Activated effector memory CD4-positive, alpha-beta T cell treated with anti-CD3 and anti-CD28 coated beads, Interleukin-2, amount 50 U/mL, for 16 hours (primary cell): ENCODE data around the gene PEX7.
"Not testable (repeated sequence)": the region's sequence is repeated elsewhere in the genome, so short reads cannot be mapped to it uniquely, and the experiment has no call there.

Source experiments
- DNase-seq: peaks from one replicate; pipeline ENCODE4 v3.0.0-alpha.2; 2020

The PEX7 gene

DNA sequence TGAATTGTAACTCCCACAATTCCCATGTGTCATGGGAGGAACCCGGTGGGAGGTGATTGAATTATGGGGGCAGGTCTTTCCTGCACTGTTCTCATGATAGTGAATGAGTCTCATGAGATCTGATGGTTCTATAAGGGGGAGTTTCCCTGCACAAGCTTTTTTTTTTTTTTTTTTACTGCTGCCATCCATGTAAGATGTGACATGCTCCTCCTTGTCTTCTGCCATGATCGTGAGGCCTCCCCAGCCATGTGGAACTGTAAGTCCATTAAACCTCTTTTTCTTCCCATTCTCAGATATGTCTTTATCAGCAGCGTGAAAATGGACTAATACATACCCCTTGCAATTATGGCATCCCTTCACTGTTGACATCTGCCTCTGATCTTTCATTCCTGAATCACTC lies 82.1 kb downstream of the PEX7 start:
- DNase-seq, result not testable (repeated sequence)

DNA sequence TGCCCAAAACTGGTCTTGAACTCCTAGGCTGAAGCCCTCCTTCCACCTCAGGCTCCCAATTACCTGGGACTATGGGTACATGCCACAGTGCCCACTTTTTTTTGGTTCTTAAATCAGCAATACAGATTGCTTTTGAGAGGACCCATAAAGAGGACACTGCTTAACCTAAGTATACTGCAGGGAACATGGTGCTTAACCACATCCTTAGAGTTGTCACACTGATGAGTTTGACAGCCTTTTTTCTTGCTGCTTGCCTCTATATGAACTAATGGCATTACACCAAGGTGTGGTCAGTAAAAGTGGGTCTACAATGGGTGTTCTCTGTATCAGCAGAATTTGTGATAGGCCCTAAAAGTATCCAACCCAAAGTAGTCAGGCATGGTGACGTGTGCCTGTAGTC lies 92.6 kb downstream of the PEX7 start:
- no peak for DNase-seq

DNA sequence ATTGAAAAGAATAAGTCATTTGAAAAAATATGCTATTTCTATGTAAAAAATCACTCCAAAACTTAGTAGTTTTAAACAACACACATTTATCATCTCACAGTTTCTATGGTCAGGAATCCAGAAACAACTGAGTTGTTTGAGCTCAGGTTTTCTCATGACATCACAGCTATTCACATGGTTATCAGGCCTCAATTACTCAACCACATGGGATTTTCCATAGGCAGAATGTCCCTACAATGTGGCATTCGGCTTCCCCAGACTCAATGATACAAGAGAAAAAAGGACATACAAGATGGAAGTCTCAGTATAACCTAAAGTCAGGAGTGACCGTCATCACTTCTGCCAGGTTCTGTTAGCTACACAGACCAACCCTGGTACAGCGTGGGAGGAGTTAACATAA lies 96.3 kb downstream of the PEX7 start:
- DNase-seq, result no peak

DNA sequence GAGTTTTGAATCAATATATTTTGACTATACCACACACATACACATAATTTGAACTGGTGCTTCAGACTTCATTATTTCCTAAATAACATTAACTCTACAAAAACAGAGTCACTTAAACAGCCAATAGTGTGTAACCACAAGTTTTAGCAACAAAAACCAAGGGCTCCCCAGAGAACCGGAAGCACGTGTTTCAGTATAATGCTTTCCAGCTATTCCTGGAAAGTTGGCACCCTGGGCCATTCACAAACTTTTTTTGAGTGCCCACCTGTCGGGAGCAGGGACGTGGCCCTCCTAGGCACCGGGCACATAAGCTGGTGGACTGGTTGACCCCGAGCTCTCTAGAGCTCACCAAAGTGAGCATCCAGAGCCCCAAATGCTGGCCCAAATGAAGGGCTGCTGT lies 97.8 kb downstream of the PEX7 start:
- no peak for DNase-seq

DNA sequence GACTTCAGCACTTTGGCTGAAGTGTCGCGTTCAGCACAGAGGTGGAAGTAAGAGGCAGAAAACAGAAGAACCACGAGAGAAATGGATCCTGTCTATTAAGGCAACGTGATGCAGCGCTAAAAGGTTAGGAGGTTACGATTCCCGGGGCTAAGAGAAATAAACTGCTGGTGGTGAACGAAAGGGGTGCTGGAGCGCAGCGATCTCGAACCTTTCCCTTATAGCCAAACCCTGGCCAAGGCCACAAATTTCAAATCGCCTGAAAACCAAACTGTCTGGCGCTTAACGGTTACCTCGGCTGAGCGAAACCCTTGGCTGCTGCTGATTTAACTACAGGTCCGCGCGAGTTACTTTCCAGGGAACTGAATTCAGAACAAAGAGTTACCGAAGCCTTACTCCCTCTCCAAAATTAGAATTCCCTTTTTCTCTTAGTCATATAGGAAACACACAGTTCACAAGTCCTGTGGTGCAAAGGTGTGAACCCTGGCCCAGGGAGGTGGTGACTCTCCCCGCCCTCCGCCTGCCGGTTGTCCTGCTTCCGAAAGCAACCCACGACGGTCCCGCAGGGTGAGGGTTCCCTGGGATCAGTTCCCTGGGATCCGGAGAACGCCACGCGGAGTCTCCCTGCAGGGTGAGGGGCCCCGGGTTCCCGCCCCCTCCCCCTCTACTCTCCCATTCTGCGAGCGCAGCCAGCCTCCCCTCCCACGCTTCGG lies 98.4 kb downstream of the PEX7 start:
- no peak for DNase-seq

DNA sequence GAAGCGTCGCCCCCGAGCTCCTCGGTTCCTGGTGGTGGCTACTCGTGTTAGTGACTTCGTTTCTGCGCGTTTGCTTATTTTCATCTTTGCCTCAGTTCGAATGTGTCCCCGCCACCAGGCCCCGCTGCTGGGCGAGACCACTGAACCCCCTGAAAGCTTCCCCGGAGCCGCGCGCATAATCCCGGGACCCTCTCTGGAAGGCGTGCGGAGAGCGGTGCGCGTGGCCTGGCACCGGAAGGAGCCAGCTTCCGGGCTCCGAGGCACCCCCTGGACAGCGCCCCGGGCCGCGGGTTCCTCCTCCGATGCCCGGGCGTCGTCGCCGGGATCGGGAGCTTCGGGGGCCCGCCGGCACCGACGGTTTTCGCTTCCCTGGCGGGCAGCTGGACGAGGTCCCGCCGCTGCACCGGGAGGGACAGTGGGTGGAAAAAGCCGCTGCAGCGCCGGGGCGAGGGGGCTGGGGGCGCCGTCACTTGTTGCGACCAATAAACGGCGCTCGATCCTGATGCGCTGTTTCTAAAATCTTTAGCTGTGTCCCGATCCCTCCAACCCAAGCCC lies 99.1 kb downstream of the PEX7 start:
- no peak for DNase-seq

DNA sequence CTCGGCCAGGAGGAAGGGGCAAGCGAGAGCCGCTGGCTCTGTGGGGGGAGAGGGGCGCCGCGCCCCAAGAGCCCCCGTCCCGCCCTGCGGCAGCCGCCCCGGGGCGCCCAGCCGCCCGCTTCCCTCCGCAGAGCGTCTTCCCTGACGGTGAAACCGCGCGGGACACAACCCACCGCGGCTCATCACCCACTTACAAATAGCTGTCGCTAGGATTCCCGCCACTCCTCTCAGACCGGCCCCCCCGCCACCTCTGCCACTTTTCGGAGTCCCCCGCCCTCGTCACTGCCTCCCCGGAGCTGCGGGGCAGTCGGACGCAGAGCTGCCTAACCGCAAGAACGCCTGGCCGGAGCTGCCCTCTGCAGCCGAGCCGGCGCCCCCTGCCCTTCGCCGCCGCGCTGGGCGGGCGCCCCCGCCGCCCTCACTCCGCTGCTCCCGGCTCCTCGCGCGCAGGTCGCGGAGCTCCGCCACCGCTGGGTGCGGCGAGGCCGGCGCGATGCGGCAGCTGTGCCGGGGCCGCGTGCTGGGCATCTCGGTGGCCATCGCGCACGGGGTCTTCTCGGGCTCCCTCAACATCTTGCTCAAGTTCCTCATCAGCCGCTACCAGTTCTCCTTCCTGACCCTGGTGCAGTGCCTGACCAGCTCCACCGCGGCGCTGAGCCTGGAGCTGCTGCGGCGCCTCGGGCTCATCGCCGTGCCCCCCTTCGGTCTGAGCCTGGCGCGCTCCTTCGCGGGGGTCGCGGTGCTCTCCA lies 99.7 kb downstream of the PEX7 start, which contains the start of gene SLC35D3:
Gene SLC35D3 (plus strand): TSS at position 366 of the 749 bp plus-strand sequence. CDS start 128 bp downstream, at position 494.
- DNase-seq, result no peak

DNA sequence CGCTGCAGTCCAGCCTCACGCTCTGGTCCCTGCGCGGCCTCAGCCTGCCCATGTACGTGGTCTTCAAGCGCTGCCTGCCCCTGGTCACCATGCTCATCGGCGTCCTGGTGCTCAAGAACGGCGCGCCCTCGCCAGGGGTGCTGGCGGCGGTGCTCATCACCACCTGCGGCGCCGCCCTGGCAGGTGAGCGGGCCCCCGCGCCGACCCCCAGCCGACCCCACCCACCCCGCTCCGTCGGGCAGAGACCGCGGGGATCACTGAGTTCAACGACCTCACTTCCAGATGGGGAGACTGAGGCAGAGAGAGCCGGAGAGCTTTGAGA lies 100.3 kb downstream of the PEX7 start:
- no peak for DNase-seq

DNA sequence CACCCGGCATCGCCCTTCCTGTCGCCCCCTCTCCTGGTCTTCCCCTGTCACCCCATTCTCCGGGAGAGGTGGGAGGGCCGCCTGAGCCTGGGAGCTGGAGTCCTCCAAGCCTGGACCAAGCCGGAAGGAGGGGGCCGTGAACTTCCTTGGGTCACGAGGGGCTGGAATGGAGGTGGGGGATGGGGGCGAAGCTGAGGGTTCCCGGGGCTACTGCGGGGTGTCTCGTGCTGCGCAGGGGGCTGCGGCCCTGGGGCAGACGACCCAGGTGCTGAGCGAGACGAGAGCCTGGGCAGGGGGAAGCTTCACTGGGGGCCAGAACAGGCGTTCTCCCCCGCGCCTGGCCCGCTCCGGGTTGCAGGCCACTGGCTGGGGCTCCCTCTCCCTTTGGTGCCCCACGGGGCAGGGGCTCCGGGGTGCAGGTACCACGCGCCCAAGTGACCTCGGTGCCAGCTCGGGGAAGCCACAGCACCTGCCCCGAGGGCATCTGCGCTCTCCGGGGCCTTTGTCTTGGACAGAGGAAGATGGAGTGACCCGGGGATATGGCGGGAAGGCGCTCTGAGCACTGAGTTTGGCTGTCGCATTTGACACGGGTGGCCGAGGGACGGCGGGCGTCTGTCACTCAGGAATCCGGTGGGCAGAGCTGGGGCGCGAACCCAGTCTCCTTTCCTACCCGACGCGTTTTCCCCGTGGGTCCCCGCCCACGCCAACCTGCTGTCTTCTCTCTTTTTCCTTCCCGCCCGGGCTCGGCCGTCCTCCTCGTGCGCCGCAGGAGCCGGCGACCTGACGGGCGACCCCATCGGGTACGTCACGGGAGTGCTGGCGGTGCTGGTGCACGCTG lies 100.9 kb downstream of the PEX7 start:
- no peak for DNase-seq

DNA sequence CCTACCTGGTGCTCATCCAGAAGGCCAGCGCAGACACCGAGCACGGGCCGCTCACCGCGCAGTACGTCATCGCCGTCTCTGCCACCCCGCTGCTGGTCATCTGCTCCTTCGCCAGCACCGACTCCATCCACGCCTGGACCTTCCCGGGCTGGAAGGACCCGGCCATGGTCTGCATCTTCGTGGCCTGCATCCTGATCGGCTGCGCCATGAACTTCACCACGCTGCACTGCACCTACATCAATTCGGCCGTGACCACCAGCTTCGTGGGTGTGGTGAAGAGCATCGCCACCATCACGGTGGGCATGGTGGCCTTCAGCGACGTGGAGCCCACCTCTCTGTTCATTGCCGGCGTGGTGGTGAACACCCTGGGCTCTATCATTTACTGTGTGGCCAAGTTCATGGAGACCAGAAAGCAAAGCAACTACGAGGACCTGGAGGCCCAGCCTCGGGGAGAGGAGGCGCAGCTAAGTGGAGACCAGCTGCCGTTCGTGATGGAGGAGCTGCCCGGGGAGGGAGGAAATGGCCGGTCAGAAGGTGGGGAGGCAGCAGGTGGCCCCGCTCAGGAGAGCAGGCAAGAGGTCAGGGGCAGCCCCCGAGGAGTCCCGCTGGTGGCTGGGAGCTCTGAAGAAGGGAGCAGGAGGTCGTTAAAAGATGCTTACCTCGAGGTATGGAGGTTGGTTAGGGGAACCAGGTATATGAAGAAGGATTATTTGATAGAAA lies 101.7 kb downstream of the PEX7 start:
- no peak for DNase-seq

DNA sequence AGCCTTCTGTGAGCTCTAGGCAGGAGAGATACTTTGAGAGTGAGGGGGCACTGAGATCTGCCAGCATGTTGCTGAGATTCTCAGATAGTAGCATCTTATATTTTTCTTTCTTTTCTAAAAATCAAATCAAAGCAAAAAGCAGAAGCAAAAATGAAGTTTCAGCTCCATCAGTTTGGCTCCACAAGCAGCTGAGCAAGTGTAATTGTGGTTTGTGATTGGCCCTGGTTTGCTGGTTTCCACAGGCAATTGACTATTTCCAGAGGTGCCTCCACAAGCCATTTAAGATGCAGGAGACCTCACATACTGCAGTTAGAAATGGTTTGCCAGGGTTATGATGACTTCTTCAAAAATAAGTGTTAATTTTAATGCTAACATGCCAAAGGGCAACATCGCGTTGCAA lies 104.0 kb downstream of the PEX7 start:
- no peak for DNase-seq

DNA sequence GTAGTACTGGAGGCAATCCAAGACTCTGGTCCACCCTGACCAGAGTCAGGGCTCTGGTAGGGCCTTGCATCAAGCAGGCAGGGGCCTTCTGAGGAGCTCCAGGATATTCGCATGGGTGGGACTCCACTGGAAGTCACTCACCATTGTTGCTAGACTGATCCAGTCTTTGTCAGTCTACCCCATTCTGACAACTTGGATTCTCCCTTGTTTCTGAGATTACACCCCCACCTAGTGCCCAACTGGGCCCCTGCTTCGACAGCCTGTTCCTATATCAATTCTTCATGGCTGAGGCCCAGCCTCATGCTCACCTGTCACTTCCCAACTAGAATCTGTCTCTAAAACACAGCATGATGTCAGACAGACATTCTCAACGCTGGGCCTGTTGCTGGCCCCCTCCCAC lies 104.9 kb downstream of the PEX7 start:
- DNase-seq, result no peak

DNA sequence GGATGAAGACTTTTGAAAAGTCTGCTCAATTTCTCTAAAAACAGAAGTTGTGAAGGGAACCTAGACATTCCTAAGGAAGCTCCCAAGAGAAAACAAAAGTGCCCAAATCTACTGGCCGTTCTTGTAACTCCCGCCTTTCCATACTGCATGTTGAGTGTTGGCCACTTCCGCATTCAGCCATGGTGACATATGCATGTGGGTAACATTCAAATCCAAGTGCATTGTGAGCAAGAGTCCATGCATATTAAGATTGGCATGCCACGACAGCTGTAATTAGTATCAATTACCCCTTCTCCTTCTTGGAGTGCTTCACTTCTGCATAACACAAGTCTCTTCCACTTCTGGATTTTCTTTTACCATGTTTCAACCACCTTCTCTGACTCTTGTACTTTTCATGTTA lies 108.1 kb downstream of the PEX7 start:
- DNase-seq, result no peak

DNA sequence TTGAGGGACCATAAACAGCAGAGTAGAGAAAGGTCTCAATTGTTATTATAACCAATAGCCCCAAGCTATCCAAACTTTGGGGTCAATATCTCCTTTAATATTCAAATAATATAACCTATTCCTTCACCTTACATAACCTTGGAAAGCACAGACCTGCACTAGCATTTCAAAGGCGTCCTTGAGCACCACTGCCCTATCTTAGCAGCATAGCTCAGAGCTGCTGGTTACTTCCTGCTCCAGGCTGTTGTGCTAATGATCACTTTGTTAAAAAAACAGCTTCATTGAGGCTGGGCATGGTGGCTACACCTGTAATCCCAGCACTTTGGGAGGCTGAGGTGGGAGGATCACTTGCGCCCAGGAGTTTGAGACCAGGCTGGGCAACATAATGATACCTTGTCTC lies 110.2 kb downstream of the PEX7 start:
- no peak for DNase-seq

DNA sequence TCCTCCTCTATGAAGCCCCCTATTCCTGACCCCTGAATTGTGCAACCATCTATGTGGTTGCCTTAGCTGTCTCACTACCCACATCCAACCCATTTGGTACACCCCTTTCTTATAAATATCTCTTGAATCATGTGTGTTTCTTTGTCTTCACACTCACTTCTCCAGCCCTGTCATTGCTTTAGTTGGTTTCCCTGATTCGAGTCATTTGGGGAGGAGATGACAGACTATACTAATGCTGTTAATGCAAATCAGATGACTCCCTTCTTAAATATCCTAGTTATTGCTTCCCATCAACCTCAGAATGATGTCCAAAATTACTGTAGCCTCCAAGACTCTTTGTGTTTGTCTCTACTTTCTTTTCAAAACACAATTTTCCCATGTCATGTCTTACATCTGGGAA lies 122.7 kb downstream of the PEX7 start:
- DNase-seq, result no peak

DNA sequence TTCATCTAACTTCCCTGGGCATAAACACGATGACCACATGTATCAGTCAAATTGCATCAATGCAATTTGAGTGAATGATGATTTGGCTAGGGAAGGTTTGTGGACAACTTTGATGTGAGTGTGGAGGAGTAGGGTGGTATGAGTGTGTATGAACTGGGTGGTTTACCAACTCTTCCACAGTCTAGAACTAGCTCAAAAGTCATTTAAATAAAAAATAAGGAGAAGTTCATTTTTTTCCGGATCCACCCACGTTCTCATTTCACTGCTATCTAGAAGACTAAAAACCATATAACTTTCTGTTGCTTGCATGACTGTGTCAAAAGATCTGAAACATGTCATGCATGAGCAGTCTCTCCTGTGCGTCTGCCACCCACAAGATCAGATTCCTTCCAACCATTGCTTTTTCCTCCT lies 123.3 kb downstream of the PEX7 start:
- DNase-seq, result no peak

DNA sequence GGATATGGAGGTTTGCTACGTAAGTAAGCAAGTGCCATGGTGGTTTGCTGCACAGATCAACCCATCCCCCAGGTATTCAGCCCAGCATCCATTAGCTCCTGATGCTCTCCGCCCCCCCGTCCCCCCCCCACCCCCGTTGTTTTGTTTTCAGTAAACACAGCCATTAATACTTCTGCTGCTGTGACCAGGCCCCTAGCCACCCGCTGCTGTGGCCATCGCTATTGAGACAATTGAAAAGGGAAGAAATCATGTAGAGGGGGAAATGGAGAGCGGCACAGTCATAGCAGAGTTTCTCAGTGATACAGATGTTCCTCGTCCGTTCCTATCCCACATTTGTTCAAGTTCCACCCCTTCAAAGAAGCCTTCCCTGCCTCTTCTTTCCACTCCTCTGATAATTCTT lies 124.6 kb downstream of the PEX7 start:
- DNase-seq, result no peak

DNA sequence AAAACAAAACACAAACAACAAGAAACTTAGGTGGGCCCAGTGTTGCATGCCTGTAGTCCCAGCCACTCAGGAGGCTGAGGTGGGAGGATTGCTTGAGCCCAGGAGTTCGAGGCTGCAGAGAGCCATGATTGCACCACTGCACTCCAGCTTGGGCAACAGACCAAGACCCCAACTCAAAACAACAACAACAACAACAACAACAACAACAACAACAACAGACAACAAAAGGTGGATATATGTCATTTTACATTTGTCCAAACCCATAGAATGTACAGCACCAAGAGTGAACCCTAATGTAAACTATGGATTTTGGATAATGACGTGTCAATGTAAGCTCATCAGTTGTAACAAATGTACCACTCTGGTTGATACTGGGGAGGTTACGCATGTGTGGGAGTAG lies 127.6 kb downstream of the PEX7 start:
- DNase-seq, result not testable (repeated sequence)

DNA sequence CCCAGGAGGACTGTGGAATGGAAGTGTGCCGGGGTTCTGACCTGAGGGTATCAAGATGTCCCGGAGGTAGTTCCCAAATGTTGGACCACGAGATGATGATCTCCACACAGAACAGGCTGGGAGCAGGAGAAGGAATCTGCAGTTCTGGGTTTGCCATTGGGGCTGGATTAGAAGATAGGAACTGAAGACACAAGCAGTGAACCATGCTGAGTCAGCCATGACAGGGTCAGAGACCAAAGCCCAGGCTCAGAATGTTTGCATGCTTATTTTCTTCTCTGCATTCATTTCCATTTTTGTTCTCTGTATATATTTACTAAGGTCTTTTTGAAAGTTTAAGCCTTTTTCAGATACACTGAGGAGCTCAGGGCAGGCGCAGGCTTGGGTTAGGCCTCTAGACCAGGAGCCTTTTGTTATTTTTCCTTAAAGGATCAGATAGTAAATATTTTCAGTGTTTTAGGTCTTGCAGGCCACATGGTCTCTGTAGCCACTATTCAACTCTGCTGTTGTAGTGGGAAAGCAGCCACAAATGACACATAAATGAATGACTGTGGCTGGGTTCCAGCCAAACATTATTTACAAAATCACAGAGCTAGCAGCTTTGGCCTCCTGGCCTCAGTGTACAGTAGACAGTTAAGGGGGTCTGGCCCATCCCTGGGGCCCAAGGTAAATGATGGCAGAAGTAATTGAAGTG lies 128.2 kb downstream of the PEX7 start:
- no peak for DNase-seq

DNA sequence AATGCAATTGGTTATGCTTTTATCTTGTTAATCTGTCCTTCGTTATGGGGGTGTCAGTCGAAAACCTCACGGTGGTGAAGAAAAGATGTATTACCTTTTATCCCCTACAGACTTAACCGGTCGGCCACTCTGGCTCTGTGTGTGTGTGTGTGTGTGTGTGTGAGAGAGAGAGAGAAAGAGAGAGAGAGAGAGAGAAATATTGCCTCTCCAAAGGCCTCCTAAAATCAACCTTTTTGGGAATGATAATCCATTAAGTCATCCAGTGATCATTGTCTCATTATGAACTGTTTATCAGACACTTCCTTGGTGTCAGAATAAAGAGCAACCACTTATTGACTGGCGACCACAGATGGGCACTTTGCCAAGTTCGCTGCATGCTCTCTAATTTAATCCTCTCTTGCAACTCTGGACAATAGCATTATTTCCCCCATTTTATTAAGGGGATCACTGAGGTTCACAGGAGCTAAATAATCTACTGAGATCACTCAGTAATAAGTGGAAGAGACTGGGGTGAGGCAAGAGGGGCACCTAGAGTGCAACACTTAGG lies 130.4 kb downstream of the PEX7 start:
- no peak for DNase-seq

DNA sequence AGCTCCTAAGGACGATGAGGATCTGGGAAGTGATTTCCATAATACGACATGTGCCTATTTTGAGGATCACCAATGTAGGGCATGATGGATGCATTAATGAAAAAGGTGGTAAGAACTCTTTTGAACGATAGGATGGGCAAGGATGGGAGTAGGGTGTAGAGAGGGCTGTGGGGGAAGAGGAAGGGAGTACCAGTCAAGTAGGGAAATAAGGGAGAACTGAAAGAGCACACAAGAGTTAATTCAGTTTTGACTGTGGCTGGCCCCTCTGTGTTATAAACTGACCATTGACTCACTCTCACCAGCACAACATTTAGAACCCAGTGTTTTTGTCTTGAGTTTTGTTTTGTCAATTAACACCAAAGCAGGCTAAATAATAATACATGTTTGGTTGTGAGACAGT lies 132.7 kb downstream of the PEX7 start:
- no peak for DNase-seq
